Esophagus squamous epithelium (tissue), 4 donors: ENCODE results near the gene CLCA4.
"Not testable (repeated sequence)": the region's sequence is repeated elsewhere in the genome, so short reads cannot be mapped to it uniquely, and the experiment has no call there.

Experiments used
- CTCF ChIP-seq, 6 experiments: fragments of 450-650 bp in 4 of 6; fragments of 200-600 bp in 2 of 6; sonication (generic) in 2 of 6; IDR thresholded peaks; one replicate each; pipeline ENCODE4 v1.5.1; 2016 to 2019; ENCODE audit warnings: antibody characterized with exemption in 6 of 6, mild to moderate bottlenecking in 4 of 6, moderate library complexity in 4 of 6
- POLR2A ChIP-seq, 4 donors: fragments of 450-650 bp; IDR thresholded peaks; one replicate each; pipeline ENCODE4 v1.6.1; 2017; ENCODE audit warnings: antibody characterized with exemption in 4 of 4, mild to moderate bottlenecking in 4 of 4, moderate library complexity in 3 of 4

- TF ChIP-seq CTCF, POLR2A (IDR thresholded peaks at IDR 0.05): not testable (repeated sequence)
These were observed 59.2 kb downstream of the CLCA4 start for GRCh38 chr1:86606080-86606479.
